ENCODE results near the gene PFDN1.

DNA sequence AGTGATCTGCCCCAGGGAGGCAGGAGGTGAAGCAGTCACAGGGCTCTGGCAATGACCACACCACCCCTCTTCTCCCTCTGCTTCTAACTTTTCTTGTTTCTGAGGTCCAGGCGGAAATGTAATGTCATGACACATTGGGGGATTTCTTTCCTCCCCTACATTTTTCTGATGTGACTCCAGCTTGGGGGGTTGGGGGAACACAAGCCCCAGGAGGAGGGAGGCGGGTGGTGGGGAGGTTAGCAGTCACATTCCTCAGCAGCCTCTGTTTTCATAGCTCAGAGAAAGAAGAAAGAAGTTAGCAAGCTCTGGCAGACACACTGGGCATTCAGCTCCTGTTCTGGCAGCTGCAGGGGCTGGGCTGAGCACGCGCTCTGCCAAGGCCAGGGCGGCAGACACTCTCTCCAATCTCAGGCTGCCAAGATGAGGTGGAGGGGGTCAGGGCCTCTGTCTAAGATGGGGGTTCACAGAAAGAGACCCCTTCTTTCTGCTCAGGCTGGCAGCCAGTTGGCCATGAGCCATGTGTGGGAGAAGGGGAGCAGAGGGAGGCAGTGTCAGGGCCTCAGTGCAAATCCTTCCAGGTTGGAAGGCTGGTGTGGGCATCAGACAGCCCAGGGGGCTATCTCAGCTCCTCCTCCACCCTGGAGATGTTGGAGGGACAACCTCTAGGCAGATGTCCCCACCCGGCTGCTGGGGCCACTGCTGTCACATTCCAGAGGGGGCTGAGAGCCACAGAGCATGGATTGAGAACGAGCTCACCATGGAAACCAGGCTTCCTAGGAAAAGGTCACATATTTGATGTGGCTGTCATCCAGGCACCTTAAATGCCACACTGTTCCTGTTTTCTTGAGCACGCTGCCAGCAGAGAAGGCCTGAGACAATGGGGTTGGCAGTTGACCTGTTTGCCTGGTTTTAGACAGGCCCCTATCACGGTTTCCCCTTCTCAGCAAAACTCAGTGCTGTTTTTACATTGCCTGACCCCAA, 20.1 kb upstream of the PFDN1 start:
- TF ChIP-seq TAF1 (conservative IDR thresholded peaks at IDR 0.05): no peak
- TF ChIP-seq RAD21 (IDR thresholded peaks at IDR 0.05): no peak
- TF ChIP-seq, protein P1, sequence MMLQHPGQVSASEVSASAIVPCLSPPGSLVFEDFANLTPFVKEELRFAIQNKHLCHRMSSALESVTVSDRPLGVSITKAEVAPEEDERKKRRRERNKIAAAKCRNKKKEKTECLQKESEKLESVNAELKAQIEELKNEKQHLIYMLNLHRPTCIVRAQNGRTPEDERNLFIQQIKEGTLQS (IDR thresholded peaks at IDR 0.05): no peak
- TF ChIP-seq, protein P2, sequence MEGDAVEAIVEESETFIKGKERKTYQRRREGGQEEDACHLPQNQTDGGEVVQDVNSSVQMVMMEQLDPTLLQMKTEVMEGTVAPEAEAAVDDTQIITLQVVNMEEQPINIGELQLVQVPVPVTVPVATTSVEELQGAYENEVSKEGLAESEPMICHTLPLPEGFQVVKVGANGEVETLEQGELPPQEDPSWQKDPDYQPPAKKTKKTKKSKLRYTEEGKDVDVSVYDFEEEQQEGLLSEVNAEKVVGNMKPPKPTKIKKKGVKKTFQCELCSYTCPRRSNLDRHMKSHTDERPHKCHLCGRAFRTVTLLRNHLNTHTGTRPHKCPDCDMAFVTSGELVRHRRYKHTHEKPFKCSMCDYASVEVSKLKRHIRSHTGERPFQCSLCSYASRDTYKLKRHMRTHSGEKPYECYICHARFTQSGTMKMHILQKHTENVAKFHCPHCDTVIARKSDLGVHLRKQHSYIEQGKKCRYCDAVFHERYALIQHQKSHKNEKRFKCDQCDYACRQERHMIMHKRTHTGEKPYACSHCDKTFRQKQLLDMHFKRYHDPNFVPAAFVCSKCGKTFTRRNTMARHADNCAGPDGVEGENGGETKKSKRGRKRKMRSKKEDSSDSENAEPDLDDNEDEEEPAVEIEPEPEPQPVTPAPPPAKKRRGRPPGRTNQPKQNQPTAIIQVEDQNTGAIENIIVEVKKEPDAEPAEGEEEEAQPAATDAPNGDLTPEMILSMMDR (IDR thresholded peaks at IDR 0.05; ENCODE audit: low read depth, low read length, missing input control): no peak
- no peak for TF ChIP-seq HNF4G (IDR thresholded peaks at IDR 0.05)
- TF ChIP-seq, protein P3, sequence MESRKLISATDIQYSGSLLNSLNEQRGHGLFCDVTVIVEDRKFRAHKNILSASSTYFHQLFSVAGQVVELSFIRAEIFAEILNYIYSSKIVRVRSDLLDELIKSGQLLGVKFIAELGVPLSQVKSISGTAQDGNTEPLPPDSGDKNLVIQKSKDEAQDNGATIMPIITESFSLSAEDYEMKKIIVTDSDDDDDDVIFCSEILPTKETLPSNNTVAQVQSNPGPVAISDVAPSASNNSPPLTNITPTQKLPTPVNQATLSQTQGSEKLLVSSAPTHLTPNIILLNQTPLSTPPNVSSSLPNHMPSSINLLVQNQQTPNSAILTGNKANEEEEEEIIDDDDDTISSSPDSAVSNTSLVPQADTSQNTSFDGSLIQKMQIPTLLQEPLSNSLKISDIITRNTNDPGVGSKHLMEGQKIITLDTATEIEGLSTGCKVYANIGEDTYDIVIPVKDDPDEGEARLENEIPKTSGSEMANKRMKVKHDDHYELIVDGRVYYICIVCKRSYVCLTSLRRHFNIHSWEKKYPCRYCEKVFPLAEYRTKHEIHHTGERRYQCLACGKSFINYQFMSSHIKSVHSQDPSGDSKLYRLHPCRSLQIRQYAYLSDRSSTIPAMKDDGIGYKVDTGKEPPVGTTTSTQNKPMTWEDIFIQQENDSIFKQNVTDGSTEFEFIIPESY (IDR thresholded peaks at IDR 0.05): no peak
- TF ChIP-seq SP1 (IDR thresholded peaks at IDR 0.05): no peak
- TF ChIP-seq YY1 (IDR thresholded peaks at IDR 0.05): no peak
